ENCODE results near the gene EPN2. TPM values are rescaled to one million over a fixed set of nuclear protein-coding genes. Genes with fewer than 3 reads are reported as not detected.

Gene EPN2
- total RNA-seq, 1 experiment from 2014 or later, result 73.1 TPM

DNA sequence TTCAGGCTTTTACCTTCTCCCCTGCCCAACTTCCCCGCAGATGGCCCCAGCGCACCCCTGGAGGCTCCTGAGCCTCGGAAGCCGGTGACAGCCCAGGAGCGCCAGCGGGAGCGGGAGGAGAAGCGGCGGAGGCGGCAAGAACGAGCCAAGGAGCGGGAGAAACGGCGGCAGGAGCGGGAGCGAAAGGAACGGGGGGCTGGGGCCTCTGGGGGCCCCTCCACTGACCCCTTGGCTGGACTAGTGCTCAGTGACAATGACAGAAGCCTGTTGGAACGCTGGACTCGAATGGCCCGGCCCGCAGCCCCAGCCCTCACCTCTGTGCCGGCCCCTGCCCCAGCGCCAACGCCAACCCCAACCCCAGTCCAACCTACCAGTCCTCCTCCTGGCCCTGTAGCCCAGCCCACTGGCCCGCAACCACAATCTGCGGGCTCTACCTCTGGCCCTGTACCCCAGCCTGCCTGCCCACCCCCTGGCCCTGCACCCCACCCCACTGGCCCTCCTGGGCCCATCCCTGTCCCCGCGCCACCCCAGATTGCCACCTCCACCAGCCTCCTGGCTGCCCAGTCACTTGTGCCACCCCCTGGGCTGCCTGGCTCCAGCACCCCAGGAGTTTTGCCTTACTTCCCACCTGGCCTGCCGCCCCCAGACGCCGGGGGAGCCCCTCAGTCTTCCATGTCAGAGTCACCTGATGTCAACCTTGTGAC, 144.7 kb downstream of the EPN2 start:
- BruUV-seq (replicated peaks), result no TSS peak
- no peak overlapping the region for H2AFZ ChIP-seq (ENCODE audit: low read depth, low read length, poor library complexity, severe bottlenecking)
- RAD21 ChIA-PET (ENCODE audit: low non-redundant PET in 1 of 2, low total read pairs in 2 of 2, uncharacterized antibody in 2 of 2, unreplicated experiment in 2 of 2), result no interaction called here
- CTCF ChIA-PET, result no interaction called here
- H3K27me3 ChIP-seq (ENCODE audit: insufficient read depth, low read length), result no peaks in the 10 kb centered on the region
- H4K20me1 ChIP-seq (ENCODE audit: insufficient read depth), result no peaks in the 10 kb centered on the region
- intact Hi-C loops (cut with micrococcal nuclease), result no loop called here
- no peak for ATAC-seq
- no peak for TF ChIP-seq POLR2A (IDR thresholded peaks at IDR 0.05; ENCODE audit: borderline replicate concordance, extremely low read depth, insufficient read depth, insufficient read length)
- no peak for TF ChIP-seq RAD21 (IDR thresholded peaks at IDR 0.05; ENCODE audit: low read depth)
- TF ChIP-seq EZH2phosphoT487 (IDR thresholded peaks at IDR 0.05; ENCODE audit: borderline replicate concordance), result no peak
- no peak for TF ChIP-seq YY1 (IDR thresholded peaks at IDR 0.05; ENCODE audit: extremely low read depth, insufficient replicate concordance, low read depth, low read length)
- TF ChIP-seq ZFX (IDR thresholded peaks at IDR 0.05), result no peak
- TF ChIP-seq ZNF274 (IDR thresholded peaks at IDR 0.05; ENCODE audit: low read depth, low read length), result no peak
- TF ChIP-seq POLR2AphosphoS5 (IDR thresholded peaks at IDR 0.05; ENCODE audit: low read depth, low read length), result no peak
- no peak for TF ChIP-seq SIN3A (IDR thresholded peaks at IDR 0.05; ENCODE audit: low read depth)
- TF ChIP-seq ZBTB33 (IDR thresholded peaks at IDR 0.05; ENCODE audit: extremely low read depth, insufficient replicate concordance, low read length), result no peak
- no peak for TF ChIP-seq FOSL1 (IDR thresholded peaks at IDR 0.05; ENCODE audit: low read depth)
- TF ChIP-seq EZH2 (IDR thresholded peaks at IDR 0.05), result no peak
- TF ChIP-seq CBX3 (IDR thresholded peaks at IDR 0.05; ENCODE audit: low read depth), result no peak
- TF ChIP-seq SP1 (IDR thresholded peaks at IDR 0.05; ENCODE audit: low read depth), result no peak
- TF ChIP-seq MAX (IDR thresholded peaks at IDR 0.05), result no peak
- TF ChIP-seq, protein P1, sequence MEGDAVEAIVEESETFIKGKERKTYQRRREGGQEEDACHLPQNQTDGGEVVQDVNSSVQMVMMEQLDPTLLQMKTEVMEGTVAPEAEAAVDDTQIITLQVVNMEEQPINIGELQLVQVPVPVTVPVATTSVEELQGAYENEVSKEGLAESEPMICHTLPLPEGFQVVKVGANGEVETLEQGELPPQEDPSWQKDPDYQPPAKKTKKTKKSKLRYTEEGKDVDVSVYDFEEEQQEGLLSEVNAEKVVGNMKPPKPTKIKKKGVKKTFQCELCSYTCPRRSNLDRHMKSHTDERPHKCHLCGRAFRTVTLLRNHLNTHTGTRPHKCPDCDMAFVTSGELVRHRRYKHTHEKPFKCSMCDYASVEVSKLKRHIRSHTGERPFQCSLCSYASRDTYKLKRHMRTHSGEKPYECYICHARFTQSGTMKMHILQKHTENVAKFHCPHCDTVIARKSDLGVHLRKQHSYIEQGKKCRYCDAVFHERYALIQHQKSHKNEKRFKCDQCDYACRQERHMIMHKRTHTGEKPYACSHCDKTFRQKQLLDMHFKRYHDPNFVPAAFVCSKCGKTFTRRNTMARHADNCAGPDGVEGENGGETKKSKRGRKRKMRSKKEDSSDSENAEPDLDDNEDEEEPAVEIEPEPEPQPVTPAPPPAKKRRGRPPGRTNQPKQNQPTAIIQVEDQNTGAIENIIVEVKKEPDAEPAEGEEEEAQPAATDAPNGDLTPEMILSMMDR (IDR thresholded peaks at IDR 0.05 in 2 of 3, conservative IDR thresholded peaks at IDR 0.05 in 1 of 3; ENCODE audit: borderline replicate concordance in 1 of 3, insufficient read depth in 1 of 3, low read depth in 2 of 3, low read length in 2 of 3), result no peak
- TF ChIP-seq CEBPB (IDR thresholded peaks at IDR 0.05; ENCODE audit: low read depth), result no peak
- no peak for TF ChIP-seq ELF1 (IDR thresholded peaks at IDR 0.05; ENCODE audit: borderline replicate concordance, low read depth)
- no peak for TF ChIP-seq SRF (IDR thresholded peaks at IDR 0.05; ENCODE audit: low read depth)
- no peak for TF ChIP-seq REST (IDR thresholded peaks at IDR 0.05; ENCODE audit: low read depth)
- no peak for TF ChIP-seq JUND (IDR thresholded peaks at IDR 0.05)
- H3K9ac ChIP-seq (ENCODE audit: low read length), result no peak overlapping the region
- no peak overlapping the region for H3K27ac ChIP-seq (ENCODE audit: low read depth, low read length)
- H3K36me3 ChIP-seq (ENCODE audit: control insufficient read depth in 1 of 2, insufficient read depth in 2 of 2, low read length in 2 of 2), result peaks cover 18 to 26% of the 10 kb centered on the region in 2 experiments; a peak in 3 of 4 replicates
- no peaks in the 10 kb centered on the region for H3K9me2 ChIP-seq (ENCODE audit: insufficient read depth)
- no peak overlapping the region for H3K4me3 ChIP-seq (replicated peaks in 1 of 2; ENCODE audit: low read depth in 1 of 2, low read length in 2 of 2)
- H3K4me1 ChIP-seq (ENCODE audit: control insufficient read depth in 1 of 2, insufficient read depth in 2 of 2, low read length in 2 of 2), result peaks cover 6 to 18% of the 10 kb centered on the region in 2 experiments; a peak in 2 of 4 replicates
- H3K79me2 ChIP-seq (ENCODE audit: insufficient read depth, low read length), result no peaks in the 10 kb centered on the region; the same call in 1 of the 2 replicates
- H3K9me3 ChIP-seq (ENCODE audit: control insufficient read depth in 1 of 2, insufficient read depth in 1 of 2, low read depth in 1 of 2, low read length in 2 of 2), result no peaks in the 10 kb centered on the region
- DNase-seq (ENCODE audit: low read depth, low spot score), result no peak
- POLR2A ChIA-PET, result no interaction called here
- no peak overlapping the region for H3K4me2 ChIP-seq (ENCODE audit: low read length)
